Fibroblast of mammary gland (primary cell): ENCODE data around the gene RCOR2.

ENCODE experiments used
- DNase-seq: peaks from one replicate; pipeline ENCODE4 v3.0.0-alpha.2; 2010; ENCODE audit warnings: low read depth
- H3K4me3 ChIP-seq: 2 replicates; pipeline ENCODE4 v1.5.1; 2011; ENCODE audit warnings: low read depth, mild to moderate bottlenecking, low read length, moderate library complexity; ENCODE audit not compliant: control insufficient read depth
- CTCF ChIP-seq: conservative IDR thresholded peaks from 2 replicates; pipeline ENCODE4 v1.5.1; 2011; ENCODE audit warnings: low read depth, low read length, inconsistent platforms; ENCODE audit not compliant: control insufficient read depth, insufficient read depth

RCOR2 gene

DNA sequence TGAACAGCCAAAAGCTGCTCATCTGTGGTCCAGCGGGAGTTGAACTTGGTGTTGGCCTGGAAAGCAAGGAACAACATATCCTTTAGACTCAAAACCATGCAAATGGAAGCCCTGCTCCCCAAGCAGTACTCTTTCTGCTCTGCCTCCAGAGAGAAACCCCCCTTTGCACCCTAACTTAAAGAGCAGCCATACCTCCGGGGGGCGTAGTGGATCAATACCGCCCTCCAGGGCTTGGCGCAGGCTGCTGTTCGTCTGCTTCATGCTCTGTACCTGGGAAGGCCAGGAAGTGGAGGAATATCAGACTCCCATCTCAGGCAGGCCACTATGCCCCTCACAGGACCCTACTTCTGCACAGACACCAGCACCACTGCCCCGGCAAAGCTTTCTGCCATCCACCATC is 4.3 kb downstream of the RCOR2 start:
- no peak overlapping the region for H3K4me3 ChIP-seq
- no peak for TF ChIP-seq CTCF
- DNase-seq, result no peak

DNA sequence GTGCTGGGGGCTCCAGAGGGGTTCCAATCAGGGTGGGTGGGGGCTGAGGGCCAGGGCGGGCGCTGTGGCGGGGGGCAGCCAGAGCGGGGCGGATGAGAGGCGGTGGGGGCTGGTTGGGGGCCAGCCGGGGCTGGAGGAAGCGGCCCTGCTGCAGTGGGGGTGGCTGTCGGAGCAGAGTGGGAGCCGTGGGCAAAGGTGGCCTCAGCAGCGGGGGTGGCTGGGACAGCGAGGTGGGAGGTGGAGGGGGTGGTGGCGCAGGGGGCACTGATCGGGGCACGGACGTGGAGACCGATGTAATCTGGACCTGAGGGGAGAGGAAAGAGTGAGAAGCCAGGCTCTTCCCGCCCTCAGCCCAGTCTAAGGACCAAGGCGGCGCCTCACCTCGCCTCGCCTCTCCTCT is 5.1 kb downstream of the RCOR2 start:
- H3K4me3 ChIP-seq, result no peak overlapping the region
- DNase-seq, result no peak
- TF ChIP-seq CTCF, result no peak

DNA sequence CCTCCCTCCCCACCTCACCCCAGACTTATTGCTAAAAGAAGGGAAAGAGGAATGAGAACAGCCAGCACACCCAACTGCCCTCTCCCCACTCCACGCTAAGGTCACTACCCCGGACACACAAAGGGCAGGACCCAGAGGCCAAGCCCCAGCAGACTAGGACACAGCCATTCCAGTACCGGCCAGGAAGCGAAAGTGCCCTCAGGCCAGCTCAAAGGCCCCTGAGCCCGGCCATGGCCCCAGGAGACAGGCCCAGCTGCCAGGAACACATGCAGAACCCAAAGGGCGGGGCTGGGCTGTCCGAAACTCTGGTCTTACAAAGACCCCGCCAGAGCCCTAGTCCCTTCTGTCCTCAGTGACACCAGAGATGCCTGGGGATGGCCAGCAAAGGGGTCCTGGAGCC is 5.5 kb downstream of the RCOR2 start:
- DNase-seq, result no peak
- no peak overlapping the region for H3K4me3 ChIP-seq
- TF ChIP-seq CTCF, result no peak

DNA sequence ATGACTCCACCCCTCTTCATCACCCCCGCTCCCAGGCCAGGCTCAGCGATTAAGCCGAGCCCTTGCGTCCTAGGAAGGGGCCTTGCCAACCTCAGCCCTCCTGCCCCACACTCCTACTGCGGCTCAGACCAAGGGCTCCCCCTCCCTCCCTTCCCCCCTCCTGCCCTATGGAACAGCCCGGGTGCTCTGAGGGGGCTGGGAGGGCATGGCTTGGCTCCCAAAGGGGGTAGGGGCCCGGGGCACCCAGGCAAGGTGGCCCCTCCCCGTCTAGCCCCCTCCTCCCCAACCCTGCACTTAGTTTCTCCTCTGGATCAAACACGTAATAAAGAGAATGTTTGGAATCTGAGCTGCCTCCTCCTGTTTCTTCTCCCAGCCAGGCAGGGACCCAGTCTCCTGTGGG is 6.3 kb downstream of the RCOR2 start:
- no peak for DNase-seq

DNA sequence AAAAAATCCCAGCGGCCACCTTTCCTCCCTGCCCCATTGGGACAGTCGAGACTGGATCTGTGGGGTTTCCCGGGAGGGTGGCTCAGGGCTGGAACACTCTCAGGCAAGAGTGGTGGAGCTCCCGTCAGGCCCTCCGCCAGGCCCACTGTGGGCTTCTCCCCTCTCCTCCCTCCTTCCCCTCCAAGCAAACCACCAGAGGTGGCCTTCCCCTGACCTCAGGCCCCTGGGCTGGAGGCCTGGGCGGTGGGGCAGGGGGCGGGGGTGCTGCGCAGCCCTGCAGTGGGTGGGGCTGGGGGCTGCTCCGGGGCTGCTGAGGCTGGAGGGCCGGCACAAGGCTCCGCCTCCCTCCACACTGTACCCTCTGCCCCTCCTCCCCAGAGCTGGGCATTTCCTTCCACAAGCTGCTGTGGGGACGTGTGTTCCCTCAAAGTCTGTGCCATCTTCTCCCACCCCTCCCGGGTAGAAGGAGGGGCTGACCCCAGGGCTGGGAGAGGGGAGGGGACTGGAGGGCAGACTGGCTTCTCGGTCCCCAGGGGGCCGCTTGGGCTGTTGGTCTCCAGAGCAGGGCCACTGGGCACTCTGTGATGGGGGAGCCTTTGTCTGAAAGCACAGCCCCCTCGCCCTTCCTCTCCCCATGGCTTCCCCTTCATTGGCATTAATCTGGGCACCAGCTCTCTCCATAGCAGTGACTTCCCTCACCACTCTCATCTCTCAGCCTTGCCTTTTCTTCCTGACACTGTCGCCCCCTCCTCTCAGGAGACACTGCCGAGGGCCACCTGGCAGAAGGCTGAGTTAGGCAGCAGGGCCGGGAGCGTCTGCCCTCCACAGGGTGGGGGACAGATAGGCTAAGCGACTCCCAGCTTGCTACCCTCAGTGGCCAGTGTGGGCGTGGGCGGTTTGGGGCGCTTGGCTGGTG is 7.1 kb downstream of the RCOR2 start:
- DNase-seq, result no peak
- no peak overlapping the region for H3K4me3 ChIP-seq
- no peak for TF ChIP-seq CTCF

More for the DNA sequence above, 6.3 kb downstream of the RCOR2 start:
- no peak for TF ChIP-seq CTCF
- H3K4me3 ChIP-seq, result no peak overlapping the region

GRCh38 chr11:63908631-63909401 is 8.1 kb downstream of the RCOR2 start:
- TF ChIP-seq CTCF, result no peak
- DNase-seq, result peak; percentile 46
- H3K4me3 ChIP-seq, result no peak overlapping the region
